OCI-LY7 (cell line): ENCODE measurements around the gene TALDO1. TPM values are rescaled to one million over a fixed set of nuclear protein-coding genes. Genes with fewer than 3 reads are reported as not detected.
A peak's percentile ranks its signal among the peaks of the same experiment; 100 is the strongest.

Source experiments
- BruUV-seq: library from RNA; stranded (reverse); fragments of 400-500 nt; replicated peaks from 2 replicates; lab custom pipeline; 2021; lab: Mats Ljungman, UMichigan
- CTCF ChIA-PET: fragments of 300-600 bp; sonication (Branson Sonifier 250); formaldehyde crosslinking; loops from one replicate; lab custom pipeline; 2022; ENCODE audit warnings: antibody characterized with exemption; ENCODE audit not compliant: unreplicated experiment; lab: Charles Lee
- POLR2A ChIA-PET: fragments of 300-600 bp; sonication (Branson Sonifier 250); formaldehyde crosslinking; loops from one replicate; lab custom pipeline; 2022; ENCODE audit warnings: antibody characterized with exemption; lab: Charles Lee
- DNase-seq: peaks from one replicate; pipeline ENCODE4 v3.0.0-alpha.2; 2015; ENCODE audit warnings: low spot score
- H2AFZ ChIP-seq: fragments of 200-600 bp; sonication (generic), shearing (Covaris generic); 2 replicates; pipeline ENCODE4 v1.6.1; 2014; ENCODE audit warnings: mild to moderate bottlenecking, antibody characterized with exemption, low read length, moderate library complexity
- H3K27ac ChIP-seq: fragments of 200-600 bp; sonication (generic); 2 replicates; pipeline ENCODE4 v1.5.1; 2014; ENCODE audit warnings: mixed run types, low read depth, mild to moderate bottlenecking, moderate library complexity, low read length, inconsistent platforms; ENCODE audit not compliant: poor library complexity, severe bottlenecking
- H3K36me3 ChIP-seq: fragments of 200-600 bp; sonication (generic); 2 replicates; pipeline ENCODE4 v1.6.1; 2014; ENCODE audit warnings: mild to moderate bottlenecking, antibody characterized with exemption, low read length, moderate library complexity, mixed read lengths; ENCODE audit not compliant: insufficient read depth
- H3K4me1 ChIP-seq: fragments of 200-600 bp; sonication (generic); 2 replicates; pipeline ENCODE4 v1.5.1; 2014; ENCODE audit warnings: mild to moderate bottlenecking, low read length; ENCODE audit not compliant: insufficient read depth, poor library complexity, severe bottlenecking
- H3K4me2 ChIP-seq: fragments of 200-600 bp; sonication (generic); 2 replicates; pipeline ENCODE4 v1.6.1; 2014; ENCODE audit warnings: mild to moderate bottlenecking, low read length
- H3K4me3 ChIP-seq: fragments of 200-600 bp; sonication (generic); 2 replicates; pipeline ENCODE4 v1.5.1; 2014; ENCODE audit warnings: mild to moderate bottlenecking, low read depth, low read length; ENCODE audit not compliant: poor library complexity, severe bottlenecking
- H3K79me2 ChIP-seq: fragments of 200-600 bp; sonication (generic); 2 replicates; pipeline ENCODE4 v1.6.1; 2016; ENCODE audit warnings: low read depth, mild to moderate bottlenecking, low read length, moderate library complexity, mixed read lengths; ENCODE audit not compliant: insufficient read depth
- H3K9me2 ChIP-seq: fragments of 200-600 bp; sonication (generic); 2 replicates; pipeline ENCODE4 v1.6.1; 2016; ENCODE audit warnings: mild to moderate bottlenecking, low read length, mixed read lengths; ENCODE audit not compliant: insufficient read depth
- H3K9me3 ChIP-seq: fragments of 200-600 bp; sonication (generic); 2 replicates; pipeline ENCODE4 v1.6.1; 2014; ENCODE audit warnings: mild to moderate bottlenecking, mixed run types, low read length, mixed read lengths
- H4K20me1 ChIP-seq: fragments of 200-600 bp; sonication (generic); 2 replicates; pipeline ENCODE4 v1.6.1; 2014; ENCODE audit warnings: mild to moderate bottlenecking, antibody characterized with exemption, low read length, moderate library complexity, mixed read lengths; ENCODE audit not compliant: insufficient read depth
- CTCF ChIP-seq: fragments of 200-600 bp; sonication (generic); conservative IDR thresholded peaks from 2 replicates; pipeline ENCODE4 v1.5.1; 2014; ENCODE audit warnings: mild to moderate bottlenecking, antibody characterized with exemption, low read length, moderate library complexity, mixed read lengths
- EZH2phosphoT487 ChIP-seq: fragments of 200-600 bp; sonication (generic); IDR thresholded peaks from 2 replicates; pipeline ENCODE4 v1.6.1; 2018; ENCODE audit warnings: low read depth, borderline replicate concordance, mild to moderate bottlenecking, mixed run types, antibody characterized with exemption, low read length, moderate library complexity, mixed read lengths
- intact Hi-C: fragments of 100-400 bp; cut with micrococcal nuclease; formaldehyde crosslinking; loops from one replicate; pipeline ENCODE4 v1.10.0; 2022; ENCODE audit not compliant: unreplicated experiment
- total RNA-seq, 2 experiments: library from RNA; depleted of rRNA in 1 of 2; stranded (reverse); fragments of >200 nt in 1 of 2; shearing (Covaris generic) in 1 of 2; gene quantifications; 2 replicates each; pipeline ENCODE4 v1.2.3, GENCODE V29; 2014 to 2022

TALDO1 gene
- total RNA-seq, 2 experiments from 2014 or later = 172 to 226 TPM

DNA sequence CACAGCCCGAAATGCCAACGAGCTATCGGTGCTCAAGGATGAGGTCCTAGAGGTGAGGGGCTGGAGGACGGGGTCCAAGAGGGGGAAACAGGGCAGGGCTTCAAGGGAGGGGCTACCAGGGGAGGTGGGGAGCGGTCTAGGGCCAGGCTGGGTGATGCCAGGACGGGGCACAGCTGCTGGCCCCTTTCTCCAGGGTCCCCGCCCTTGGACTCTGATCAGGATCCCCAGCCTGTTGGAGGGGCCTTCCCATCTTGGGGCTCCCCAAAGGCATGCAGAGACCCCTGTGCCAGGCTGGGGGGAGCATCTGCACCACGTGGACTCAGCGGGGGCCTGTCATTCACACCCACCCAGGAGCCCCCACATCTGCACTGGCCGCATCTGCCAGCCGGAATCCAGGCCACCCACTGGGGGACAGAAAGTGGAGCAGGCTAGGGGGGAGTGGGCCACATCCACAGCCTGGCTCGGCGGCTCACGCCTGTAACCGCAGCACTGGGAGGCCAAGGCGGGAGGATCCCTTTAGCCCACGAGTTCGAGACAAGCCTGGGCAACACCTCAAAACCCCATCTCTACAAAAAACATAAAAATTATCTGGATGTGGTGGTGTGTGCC, 22.4 kb upstream of the TALDO1 start:
- ChIA-PET CTCF (interaction anchor here (0.6 to 1.1 kb wide), 2 partner anchors 29 to 162 kb away, joined by 6 to 12 read pairs; partner anchors contain the start of gene TMEM80), POLR2A (interaction anchor here (0.6 to 2.7 kb wide), 2 partner anchors 22 to 93 kb away, joined by 3 to 7 read pairs; partner anchors contain the start of gene TALDO1)
- Histone ChIP-seq H3K4me1 (peaks cover 58% of the 10 kb centered on the region), H3K36me3 (no peaks in the 10 kb centered on the region), H3K9me2 (no peaks in the 10 kb centered on the region), H3K4me2 (peak overlapping the region; percentile 49), H4K20me1 (no peaks in the 10 kb centered on the region), H3K4me3 (no peak overlapping the region), H3K9me3 (no peaks in the 10 kb centered on the region), H3K79me2 (no peaks in the 10 kb centered on the region), H2AFZ (no peak overlapping the region), H3K27ac (no peak overlapping the region)
- no peak for DNase-seq
- TF ChIP-seq EZH2phosphoT487 = no peak
- no peak for TF ChIP-seq CTCF
- no TSS peak for BruUV-seq
- intact Hi-C loops = loop anchor here (5.0 kb wide), 1 partner anchor 168 kb away; no protein-coding TSS in a partner anchor

- BruUV-seq = no TSS peak
- Histone ChIP-seq H3K9me2 (no peaks in the 10 kb centered on the region), H3K4me3 (peak overlapping the region; percentile 48), H4K20me1 (no peaks in the 10 kb centered on the region), H3K27ac (no peak overlapping the region), H3K4me2 (peak overlapping the region; percentile 65), H3K79me2 (no peaks in the 10 kb centered on the region), H3K9me3 (no peaks in the 10 kb centered on the region), H3K4me1 (peaks cover 58% of the 10 kb centered on the region), H3K36me3 (no peaks in the 10 kb centered on the region), H2AFZ (peak overlapping the region; percentile 26; the same call in 1 of the 2 replicates)
- DNase-seq = no peak
- no peak for TF ChIP-seq EZH2phosphoT487
- no peak for TF ChIP-seq CTCF
- intact Hi-C loops = no loop called here
- CTCF ChIA-PET = interaction anchor here (0.6 to 1.2 kb wide), 4 partner anchors 22 to 135 kb away, joined by 3 to 5 read pairs (median 3); partner anchors contain the start of genes DEAF1, TALDO1 and TMEM80
- POLR2A ChIA-PET = interaction anchor here (0.6 to 2.7 kb wide), 5 partner anchors 14 to 184 kb away, joined by 3 to 7 read pairs (median 4); partner anchors contain the start of genes TALDO1 and TMEM80
These were observed 21.6 kb upstream of the TALDO1 start for GRCh38 chr11:725624-726202.
